Embryonic facial prominence (tissue), 1 donor: ENCODE data around the gene LYSMD2.

Source experiments
- DNase-seq: peaks from one replicate; pipeline ENCODE4 v3.0.0-alpha.2; 2016; ENCODE audit errors: extremely low spot score

Gene LYSMD2

DNA sequence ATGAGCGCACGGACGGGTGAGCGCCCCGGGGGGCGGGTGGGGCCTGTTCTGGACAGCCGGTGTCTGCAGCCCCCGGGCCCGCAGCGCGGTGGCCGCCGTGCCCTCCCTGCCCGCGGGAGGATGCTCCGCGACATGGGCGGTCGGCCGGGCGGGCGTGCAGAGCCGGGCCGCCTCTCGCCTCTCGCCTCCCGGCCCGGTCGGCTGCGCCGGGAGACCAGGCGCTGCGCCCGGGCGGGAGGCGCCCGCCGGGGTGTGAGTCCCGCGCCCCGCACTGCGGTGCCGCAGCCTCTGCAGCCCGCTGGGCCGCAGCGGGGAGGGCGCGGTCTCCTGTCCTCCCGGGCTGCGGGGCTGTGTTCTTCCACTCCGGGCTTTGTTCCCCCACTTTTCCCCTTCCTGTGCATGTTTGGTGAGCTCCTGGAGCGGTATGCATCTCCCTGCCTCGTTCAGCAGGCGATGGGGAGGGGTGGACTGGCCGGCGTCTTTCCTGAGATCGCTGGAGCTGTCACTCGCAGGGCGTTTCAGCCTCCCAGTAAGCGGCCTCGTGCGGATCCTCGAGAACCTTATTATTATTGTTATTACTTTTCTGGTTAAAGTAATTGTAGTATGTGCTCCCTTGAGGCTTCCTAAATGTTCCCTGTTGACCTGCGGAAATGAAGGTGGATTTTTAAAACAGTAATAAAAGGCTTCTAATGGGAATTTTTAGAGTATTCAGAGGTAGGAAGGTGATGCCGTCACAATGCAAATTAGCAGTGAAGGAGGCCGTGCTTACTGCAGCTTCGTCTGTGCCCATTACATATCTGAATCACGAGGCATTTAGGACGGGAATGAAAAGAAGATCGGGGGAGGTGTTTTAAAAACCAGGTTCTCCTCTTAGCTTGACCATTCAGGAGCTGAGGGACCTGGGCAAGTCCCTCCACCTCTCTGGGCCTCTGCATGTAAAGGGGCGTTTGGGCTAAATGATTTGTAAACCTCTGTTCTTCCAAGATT, 14.5 kb upstream of the LYSMD2 start:
- DNase-seq, result no peak

DNA sequence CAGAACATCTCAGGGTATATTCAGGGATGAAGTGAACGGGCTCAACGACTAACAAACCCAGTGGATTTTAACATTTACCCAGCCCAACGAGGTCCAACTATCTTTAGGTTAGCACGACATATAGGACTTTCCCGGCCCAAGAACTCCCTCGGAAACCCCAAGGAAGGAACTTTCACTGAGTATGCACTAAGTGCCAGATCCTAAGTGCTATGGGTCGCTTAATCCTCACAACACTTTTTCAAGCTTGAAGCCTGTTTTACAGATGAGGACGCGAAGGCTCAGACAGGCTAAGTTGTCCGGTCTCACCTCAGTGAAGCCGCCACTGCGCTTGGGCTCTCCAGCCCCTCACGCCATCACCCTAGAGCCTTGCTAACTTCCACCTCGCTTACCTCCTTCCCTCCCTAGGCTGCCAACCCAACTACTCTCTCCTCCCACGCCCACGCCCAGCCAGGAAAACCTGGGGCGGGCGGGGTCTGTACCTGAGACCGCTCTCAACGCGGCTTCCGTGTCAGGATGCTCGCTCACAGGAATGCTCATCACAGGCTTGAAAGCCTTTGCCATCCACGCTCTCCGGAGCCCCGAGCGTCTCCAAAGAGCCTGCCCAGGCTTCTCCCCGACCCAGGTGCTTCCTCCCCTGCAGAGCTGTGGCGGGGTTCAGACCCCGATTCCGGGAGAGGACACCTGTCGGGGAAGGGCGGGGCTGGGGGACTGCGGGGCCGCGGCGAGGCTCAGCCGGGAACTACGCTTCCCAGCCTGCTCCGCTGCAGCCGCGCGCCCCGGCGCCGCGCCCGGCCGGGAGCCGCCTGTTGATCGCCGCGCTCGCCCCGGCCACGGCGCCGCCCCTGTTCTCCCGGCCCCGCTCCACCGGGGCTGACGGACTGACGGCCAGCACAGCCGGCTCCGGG, 13.6 kb upstream of the LYSMD2 start, which contains the start of gene TMOD2:
TSS of gene TMOD2 (plus strand) at position 806 of the 905 bp plus-strand sequence. CDS start 14,845 bp downstream, outside the sequence.
- no peak for DNase-seq

DNA sequence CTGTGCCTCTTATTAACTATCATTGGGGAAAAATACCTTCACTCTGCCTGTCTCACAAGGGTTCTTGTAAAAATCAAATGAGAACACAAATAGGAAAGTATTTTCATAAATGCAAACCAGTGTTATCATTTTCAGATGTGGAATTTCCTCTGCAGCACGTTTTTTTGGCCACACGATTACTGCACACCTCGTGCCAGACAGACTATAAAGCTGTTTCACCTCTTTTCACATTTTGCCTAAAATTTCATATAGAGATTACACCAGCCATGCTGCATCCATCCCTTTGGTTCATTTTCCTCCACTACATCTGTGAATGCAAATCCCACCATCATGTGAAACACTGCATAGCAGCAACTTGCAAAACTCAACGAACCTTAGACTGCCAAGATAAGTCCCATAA, 12.7 kb upstream of the LYSMD2 start:
- no peak for DNase-seq

DNA sequence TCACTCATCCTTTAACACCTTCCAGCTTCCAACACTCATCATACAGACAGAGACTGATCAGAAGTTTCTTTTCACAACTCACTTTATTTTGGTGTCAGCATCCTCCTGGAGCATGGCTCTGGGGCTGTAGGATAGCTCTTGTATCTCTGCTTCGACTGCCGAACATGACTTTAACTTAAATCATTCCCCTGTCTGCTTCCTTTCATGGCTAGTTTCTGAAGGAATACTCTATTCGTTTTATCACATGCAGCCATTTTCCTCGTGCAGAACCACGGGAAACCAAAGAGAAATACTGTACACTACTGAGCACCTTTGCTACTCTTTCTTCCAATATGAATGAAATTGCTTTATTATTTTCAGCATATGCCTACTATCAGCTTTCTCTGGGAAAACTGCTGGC, 11.9 kb upstream of the LYSMD2 start:
- DNase-seq, result no peak

DNA sequence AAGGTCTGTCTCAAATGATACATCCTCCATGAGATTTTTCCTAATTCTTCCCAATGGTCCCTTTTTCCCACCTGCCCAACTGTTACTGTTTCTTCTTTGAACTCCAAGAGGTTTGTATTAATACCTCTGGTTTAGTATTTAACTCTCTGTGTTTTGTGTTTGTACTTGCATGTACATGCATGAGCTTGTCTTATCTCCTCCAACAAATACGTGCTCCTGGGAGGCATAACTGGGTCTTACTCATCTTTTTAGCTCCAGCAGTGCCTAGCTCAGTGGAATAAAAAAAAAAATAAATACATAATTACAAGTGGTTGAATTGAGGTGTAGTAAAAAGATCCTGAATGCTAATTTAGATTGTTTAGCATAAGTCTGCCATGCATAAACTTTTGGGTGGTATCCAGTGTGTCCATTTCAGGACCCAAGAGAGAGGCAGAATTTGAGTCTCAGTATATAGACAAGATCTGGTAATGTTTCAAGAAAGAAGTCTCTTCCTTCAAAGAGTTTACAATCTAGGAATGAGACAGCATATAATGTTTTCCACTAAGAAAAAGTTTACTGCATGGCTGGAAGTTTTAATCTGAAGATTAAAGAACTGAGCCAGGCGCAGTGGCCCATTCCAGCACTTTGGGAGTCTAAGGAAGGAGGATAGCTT, 1.7 kb upstream of the LYSMD2 start:
- DNase-seq, result no peak

DNA sequence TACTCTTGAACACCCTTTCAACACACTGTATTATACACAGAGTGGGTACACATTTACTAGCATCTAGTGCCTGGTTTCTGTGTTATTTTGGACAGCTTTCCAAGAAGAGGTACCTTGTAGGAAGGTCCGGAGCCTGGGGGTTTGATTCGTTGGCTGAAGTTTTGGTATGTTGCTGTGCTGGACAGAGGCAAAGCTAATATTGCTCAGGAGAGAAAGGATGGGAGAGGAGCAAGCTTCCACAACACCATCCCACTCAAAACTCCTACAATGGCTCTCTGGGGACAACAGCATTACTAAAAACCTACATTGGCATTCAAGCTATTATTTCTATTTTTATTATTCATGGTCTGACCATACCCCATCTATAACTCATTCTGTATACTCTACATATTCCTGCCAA, 1.1 kb upstream of the LYSMD2 start:
- no peak for DNase-seq

DNA sequence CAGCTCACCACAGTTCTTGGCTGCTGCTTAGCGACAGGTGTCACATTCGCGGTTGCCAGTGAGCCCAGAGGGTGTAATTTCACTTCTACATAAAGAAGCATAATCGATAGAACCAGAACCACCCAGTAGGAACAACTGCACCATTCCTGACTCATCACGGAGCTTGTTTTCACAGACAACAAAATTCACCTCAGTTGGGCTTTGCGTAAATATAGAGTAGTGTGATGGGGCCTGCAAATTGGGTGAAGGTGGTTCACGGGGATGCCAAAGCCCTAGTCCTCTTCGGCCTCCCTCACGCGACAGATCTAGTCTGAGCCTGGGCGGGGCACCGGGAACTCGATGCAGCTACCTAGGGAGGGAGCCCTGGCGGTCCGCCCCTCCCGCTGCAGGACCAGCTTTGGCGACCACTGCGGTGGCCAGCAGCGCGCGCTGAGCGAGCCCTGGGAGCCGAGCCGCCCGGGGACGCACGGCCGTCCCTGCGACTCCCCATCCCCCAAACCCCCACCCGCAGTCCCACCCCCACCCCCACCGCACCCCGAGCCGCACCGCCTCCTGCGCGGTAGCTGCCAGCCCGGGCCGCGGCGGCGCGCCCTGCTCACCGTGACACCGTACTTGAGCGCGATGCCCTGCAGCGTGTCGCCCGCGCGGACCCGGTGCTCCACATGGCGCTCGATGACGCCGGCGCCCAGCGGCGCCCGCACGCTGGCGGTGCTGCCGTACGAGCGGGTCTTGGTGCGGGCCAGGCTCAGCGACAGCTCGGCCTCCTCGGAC, 519 bp downstream of the LYSMD2 start:
- no peak for DNase-seq

DNA sequence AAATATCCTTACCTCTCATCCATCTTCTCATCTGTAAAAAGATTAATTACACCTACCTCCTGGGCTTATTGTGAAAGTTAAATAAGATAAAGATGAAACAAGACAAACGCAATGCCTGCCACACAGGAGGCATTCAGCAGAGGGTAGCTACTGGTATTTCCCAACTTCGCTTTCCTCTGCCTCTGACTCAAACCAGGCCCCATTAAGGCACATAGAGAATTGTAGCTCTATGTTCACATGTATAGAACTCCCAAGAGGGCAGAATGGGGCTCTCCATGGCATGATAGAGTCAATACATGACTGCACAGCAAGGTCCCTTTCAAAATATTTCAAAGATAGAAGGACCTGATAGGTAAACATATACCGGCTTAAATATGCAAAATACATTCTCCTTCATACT, 1.4 kb downstream of the LYSMD2 start:
- no peak for DNase-seq

DNA sequence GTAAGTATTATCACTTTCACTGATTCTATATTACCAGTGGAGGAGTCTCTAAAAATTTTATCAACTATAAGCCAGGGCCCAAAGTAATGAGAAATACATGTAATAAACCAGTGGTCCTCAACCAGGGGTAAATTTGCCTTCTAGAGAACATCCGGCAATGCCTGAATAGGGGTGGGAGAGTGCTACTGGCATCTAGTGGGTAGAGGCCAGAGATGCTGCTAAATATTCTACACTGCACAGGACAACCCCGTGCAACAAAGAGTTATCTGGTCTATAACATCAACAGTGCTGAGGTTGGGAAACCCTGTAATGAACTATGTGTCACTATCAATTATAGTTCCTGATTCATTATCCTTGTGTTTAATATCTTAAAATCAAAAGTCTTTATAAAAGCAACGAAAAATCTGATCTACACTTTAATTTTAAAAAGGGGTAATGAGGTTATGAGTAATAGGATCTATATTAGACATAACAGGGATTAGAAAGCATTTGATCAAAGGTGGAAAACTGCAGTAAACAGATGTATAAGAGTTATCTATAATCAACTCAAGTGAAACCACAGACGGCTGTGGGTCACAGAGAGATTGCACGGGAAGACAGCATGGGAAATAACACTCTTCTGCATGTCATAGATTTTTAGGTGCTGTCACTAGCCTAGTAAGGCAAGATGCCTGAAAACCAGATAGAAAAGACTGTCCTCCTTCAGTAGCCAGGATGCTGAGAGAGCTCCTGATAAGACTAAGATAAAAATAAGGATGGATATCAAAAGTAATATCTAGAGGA, 2.0 kb downstream of the LYSMD2 start:
- DNase-seq, result no peak

DNA sequence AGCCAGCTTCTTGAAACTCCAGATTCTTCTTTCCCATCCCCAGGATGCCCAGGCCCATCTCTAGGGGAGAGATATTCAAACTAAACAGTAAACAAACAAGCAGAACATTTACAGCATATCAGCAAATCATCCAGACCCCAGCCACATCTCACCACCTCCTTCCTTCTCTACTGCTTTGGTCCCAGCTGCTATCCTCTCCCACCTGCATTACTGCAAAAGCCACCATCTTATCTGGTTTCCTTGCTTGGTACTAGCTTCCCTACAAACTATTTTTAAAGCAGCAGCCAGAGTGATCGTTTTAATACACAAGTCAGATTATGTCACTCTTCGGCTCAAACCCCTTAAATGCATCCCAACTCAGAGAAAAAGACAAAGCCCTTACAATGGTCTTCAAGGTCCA, 4.8 kb downstream of the LYSMD2 start:
- DNase-seq, result no peak

DNA sequence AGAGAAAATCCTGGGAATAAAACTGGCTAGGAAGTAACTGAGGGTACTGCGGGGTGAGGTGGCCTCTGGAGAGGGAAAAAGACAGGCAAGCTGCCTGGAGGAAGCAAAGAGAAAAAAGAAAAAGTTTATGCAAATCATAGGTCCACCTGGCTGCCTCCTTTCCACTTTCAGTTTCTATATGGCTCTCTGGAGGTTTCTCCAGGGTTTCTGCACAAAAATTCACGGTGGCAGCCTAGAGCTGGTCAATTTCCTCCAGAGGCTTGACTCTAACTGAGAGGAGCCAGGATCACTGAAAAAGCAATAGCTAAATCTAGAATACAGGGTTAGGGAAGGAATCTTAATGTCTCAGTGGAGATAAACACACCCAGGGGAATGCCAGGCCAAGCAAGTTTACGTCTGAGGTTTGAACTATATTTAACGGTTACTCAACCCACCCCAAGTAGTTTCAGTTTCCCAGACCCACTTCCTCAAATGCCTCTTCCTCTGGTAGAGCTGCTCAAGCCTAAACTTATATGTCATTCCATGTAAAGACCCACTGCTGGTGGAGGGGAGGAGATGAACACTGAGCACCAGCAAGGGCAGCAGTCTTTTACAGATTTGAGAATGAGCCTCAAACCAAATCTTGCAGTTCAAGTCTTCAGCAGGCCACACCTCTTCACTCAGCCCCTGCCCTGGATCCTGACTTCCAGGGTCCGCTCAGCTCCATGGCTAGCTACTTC, 5.7 kb downstream of the LYSMD2 start:
- DNase-seq, result no peak

DNA sequence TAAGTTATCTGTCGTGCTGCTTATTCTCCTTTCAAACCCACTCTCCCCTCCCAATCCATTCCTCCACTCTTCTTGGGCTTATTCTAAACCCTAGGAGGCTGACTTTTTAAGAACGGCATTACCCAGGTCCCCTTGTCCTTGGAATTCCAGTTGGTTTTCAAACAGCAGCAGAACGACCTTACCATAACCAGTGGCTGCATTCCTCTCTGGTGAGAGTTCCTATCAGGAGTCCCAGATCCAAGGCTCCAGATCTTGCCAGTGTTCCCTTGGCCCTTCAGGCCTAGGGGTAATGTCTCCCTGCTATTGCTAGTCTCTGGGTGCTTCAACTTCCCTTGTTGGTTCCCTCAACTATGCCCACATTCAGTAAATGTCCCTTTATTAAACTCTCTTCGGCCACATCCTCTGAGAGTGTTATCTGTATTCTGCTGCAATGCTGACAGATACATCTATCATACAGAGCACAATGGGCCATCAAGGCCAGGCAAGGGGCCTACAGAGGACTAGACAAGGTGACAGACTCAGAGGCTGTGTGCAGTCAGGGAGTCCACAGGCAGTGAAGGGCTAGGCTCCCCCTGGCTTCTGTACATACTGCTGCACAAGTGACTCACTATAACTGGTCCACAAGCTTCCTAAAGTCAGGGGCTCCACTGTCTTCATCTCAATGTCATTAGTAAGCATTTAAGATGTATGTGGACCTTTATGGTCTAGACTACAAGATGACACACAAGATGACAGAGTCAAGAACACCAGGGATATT, 10.1 kb downstream of the LYSMD2 start:
- no peak for DNase-seq

DNA sequence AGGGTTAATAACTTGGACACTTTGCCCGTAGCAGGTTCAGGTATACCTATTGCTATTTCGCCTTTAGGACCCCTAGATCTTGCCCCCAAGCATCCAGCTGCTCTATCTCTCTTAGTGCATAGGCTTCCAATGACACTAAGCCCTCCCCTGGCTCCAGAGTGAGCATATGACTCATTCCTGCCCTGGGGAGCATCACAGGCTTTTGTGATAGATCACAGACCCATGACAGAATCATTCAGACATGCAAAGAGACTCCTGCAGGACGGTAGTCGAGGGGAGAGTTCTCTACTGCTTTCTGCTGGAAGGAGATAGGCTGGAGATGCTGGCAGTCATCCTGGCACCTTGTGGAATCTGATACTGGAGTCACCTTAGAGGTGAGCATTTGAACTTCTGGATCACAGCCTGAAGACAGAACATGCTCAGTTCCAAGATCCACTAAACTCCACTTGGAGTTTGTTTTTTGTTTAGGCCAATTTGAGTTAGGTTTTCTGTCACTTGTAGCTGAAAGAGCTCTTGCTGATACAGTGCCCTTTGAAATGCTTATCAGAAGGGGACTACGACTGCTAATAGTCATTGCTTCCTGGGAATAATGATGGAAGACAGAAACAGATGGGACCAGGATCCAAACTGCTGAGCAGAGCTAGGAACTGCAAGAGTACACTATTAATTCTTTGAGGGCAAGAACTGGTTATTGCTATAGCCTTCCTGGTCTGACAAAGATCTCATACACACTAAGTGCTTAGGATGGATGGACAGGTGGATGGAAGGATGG, 11.0 kb downstream of the LYSMD2 start:
- no peak for DNase-seq

DNA sequence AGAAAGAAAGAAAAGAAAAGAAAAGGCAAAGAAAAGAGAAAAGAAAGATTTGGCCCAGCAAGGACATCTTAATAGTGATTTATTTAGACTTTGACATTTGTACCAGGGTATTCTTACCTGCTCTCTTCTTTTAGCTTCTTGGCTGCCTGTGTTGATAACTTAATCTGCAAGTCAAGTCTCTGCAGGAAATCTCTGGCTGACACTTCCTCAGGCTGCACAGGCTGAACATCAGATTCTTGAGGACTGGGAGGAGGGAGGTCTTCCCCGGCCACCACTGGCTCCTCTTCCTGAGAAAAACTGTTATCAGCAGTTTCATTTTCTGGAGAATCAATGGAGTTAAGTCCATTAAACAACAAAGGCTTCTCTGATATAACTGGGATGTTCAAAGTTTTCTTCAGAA, 12.8 kb downstream of the LYSMD2 start:
- no peak for DNase-seq

DNA sequence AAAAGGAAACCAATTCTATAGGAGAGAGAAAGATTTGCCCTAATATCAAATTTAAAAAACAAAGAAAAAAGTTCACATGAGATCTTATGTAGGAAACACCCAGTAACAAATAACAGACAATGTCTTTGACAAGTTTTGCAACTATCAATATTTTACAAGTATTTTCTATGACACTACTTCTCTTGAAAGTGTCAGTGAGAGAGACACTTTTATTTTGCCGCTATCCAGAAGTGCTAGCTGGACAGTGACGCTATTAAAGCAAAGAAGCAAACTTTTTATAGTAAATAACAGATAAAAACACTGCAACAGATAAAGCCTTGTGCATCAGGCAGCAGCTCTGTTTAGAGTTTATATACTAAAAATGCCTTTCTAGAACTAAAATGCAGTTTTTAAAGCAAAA, 13.3 kb downstream of the LYSMD2 start:
- DNase-seq, result no peak

DNA sequence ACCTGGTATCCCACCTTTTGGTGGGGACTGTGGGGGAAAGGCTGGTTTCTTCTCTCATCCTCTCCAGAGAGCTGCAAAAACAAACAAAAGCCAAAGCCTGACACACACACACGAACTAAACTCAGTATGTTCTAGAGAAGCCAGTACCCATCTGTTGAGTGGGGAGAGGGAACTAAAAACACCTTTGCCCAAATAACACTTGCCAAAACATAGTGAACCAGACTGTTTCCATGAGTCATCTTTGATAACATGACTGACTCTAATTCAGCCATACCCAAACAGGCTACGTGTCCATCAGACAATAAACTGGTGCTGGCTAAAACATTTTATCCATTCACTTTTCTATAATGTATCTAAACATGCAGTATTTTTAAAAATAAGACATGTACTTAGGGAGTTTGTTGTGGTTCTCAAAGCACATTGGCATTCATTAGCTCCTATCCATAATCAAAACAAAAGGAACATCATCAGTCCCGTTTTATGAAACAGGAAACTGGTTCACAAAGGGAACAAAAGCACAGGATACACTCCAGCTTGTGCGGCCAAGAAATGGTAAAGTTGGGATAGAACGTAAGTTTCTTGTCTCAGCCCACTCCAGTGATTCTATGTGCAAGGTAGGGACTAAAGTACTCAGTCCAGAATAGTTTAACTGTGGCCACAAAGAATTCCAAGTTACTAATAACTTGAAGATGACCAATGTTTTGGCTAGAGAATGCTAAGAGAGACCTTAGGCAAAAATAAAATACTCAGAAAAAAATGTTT, 16.1 kb downstream of the LYSMD2 start:
- DNase-seq, result no peak

DNA sequence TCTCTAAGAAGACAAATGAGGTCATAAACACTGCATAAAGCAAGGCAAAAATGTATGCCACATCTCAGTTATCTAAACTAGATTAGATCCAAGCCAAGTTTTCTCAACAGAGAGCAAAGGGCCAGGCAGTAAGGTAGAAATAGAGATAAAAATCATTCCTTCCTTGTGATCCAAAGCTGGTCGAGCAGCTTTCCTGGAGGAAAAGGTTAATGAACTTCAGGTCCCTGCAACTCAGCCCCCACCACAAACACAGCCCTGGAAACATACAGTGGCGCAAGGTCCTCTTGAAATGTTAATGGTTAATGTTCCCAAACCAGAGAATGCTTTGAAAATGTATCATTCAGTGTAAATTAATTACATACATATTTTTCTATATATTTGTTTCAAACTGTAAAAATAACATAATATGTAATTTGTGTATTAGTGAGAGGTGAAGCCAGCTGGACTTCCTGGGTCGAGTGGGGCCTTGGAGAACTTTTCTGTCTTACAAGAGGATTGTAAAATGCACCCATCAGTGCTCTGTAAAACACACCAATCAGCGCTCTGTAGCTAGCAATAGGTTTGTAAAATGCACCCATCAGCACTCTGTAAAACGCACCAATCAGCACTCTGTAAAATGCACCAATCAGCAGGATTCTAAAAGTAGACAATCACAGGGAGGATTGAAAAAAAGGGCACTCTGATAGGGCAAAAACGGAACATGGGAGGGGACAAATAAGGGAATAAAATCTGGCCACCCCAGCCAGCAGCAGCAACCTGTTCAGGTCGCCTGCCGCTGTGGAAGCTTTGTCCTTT, 17.1 kb downstream of the LYSMD2 start:
- DNase-seq, result no peak
